Pancreas (tissue), 10 donors: ENCODE data around the gene ADAMTSL2. TPM values are rescaled to one million over a fixed set of nuclear protein-coding genes. Genes with fewer than 3 reads are reported as not detected.

ENCODE experiments used
- ATAC-seq, 4 donors: fragments of 200-7000 bp; cut with Tn5 transposase; one replicate each; pipeline versions ENCODE4 v1.8.0 to v1.9.1; 2020; ENCODE audit warnings: mild to moderate bottlenecking in 4 of 4, moderate library complexity in 4 of 4
- DNase-seq, 6 donors: peaks; one replicate each; pipeline ENCODE4 v3.0.0-alpha.2; 2020
- FAIRE-seq: peaks from 2 replicates; lab custom pipeline; 2012; peaks lifted over from hg19 to GRCh38; lab: Jason Lieb, UNC
- H3K27ac ChIP-seq, 4 donors: fragments of 200-600 bp; sonication (generic); 1 replicate in 3 of 4; 2 replicates in 1 of 4; pipeline versions ENCODE4 v1.5.0 to v1.8.0; 2020
- H3K27me3 ChIP-seq, 4 donors: fragments of 200-600 bp; one replicate each; pipeline ENCODE4 v1.8.0; 2021
- H3K36me3 ChIP-seq, 3 donors: fragments of 200-600 bp; sonication (generic) in 1 of 3; one replicate each; pipeline versions ENCODE4 v1.5.0 to v1.8.0; 2020 to 2021
- H3K4me1 ChIP-seq, 3 donors: fragments of 200-600 bp; one replicate each; pipeline ENCODE4 v1.8.0; 2021
- H3K4me3 ChIP-seq, 4 donors: fragments of 200-600 bp; sonication (generic) in 2 of 4; one replicate each; pipeline versions ENCODE4 v1.5.0 to v1.8.0; 2020 to 2021
- H3K9me3 ChIP-seq, 4 donors: fragments of 200-600 bp; one replicate each; pipeline ENCODE4 v1.8.0; 2021
- WGBS, 2 donors: extraction: QIAGEN DNeasy Blood & Tissue Kit; methylation state at CpG; one replicate each; pipeline ENCODE4 v1.1.7; 2013; 5-methylcytosine and 5-hydroxymethylcytosine counted together
- intact Hi-C, 3 donors: fragments of 100-400 bp; cut with DNase I; formaldehyde crosslinking; loops; one replicate each; pipeline versions ENCODE4 v1.11.1 to v1.14.2; 2022
- polyA plus RNA-seq, 2 donors: library from polyadenylated mRNA; stranded (reverse); fragments of 200-250 nt; gene quantifications; one replicate each; pipeline ENCODE4 v1.2.3, GENCODE V29; 2013
- total RNA-seq, 6 donors: library from RNA; stranded (reverse); fragmentation: NEBNext Ultra II Directional in 4 of 6; extraction: Animal tissue kit (Norgen Biotek cat#: 25700) in 4 of 6; gene quantifications; one replicate each; pipeline versions ENCODE4 v1.2.1 to v1.2.4, GENCODE V29; 2021 to 2023
- TF ChIP-seq, protein P1 (sequence below), 4 donors: fragments of 200-600 bp; sonication (generic) in 3 of 4; IDR thresholded peaks; one replicate each; pipeline versions ENCODE4 v1.5.0 to v1.8.0; 2021; ENCODE audit warnings: antibody characterized with exemption in 4 of 4
- donor health status: healthy with polysubstance abuse.
- donor health status: DM: no; HTN: no; CAD: no; lungs with moderate emphysema.
- donor health status: DM: no; HTN: no; CAD: no.
- donor health status: control.
- donor health status: control.
- donor health status: Bipolar disorder and iron deficiency.
- donor health status: DM: yes; HTN: yes; CAD: no.
- donor health status: DM: no; HTN: no; CAD: no.
- donor health status: DM: no; HTN: no; CAD: no.
- donor health status: DM: yes; HTN: yes; CAD: no.

The ADAMTSL2 gene
- total and polyA plus RNA-seq, 8 donors, result 1.5 to 12.9 (median 3.2) TPM

DNA sequence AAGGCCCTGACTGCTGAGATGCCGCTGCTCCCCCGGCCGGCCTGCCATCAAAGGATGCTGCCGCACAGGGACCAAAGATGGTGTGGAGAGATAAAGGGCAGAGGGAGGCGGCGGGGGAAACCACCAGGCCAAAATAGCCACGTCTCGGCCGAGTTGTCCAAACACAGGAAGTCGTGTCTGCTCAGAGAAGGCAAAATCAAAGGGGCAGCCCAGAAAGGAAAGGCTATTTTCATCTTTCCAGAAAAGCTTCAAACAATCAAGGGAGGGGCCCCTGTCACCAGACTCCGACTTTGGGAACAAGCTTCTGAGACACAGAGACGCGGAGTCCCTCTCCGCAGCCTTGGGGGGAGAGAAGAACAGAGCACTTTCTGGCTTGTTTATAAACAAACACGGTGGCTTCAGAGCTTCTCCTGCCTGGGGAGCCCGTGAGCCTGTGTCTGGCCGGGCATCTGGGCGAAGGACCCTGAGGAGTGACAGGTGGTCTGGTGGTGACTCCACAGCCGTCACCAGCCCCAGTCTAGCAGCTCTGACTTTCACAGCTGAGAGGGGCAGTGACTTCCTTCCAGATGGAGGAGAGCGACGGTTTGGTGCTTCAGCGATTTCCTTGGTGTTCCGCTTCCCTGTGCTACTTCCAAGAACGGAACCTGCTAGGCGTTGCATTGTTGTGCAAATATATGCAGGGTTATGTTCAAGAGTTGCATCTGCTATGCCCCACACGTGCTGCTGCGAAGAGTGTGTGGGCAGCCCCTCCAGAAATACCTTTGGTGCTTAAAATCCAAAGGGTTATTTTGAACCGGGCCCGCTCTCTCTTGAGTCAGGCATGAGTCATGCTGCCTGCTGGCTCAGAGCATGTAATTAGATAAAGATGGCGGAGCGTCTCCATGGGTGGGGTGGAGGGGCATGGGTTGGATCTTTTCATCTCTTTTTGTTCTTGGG, 24.0 kb downstream of the ADAMTSL2 start:
- TF ChIP-seq, protein P1, sequence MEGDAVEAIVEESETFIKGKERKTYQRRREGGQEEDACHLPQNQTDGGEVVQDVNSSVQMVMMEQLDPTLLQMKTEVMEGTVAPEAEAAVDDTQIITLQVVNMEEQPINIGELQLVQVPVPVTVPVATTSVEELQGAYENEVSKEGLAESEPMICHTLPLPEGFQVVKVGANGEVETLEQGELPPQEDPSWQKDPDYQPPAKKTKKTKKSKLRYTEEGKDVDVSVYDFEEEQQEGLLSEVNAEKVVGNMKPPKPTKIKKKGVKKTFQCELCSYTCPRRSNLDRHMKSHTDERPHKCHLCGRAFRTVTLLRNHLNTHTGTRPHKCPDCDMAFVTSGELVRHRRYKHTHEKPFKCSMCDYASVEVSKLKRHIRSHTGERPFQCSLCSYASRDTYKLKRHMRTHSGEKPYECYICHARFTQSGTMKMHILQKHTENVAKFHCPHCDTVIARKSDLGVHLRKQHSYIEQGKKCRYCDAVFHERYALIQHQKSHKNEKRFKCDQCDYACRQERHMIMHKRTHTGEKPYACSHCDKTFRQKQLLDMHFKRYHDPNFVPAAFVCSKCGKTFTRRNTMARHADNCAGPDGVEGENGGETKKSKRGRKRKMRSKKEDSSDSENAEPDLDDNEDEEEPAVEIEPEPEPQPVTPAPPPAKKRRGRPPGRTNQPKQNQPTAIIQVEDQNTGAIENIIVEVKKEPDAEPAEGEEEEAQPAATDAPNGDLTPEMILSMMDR (IDR thresholded peaks at IDR 0.05), result no peak
- 74 to 76% methylated on average over 31 of the region's 31 CpGs for WGBS, 2 donors
- Histone ChIP-seq H3K4me3 (no peak overlapping the region), H3K4me1 (no peaks in the 10 kb centered on the region), H3K27me3 (no peaks in the 10 kb centered on the region), H3K27ac (peak overlapping the region in 2 of 4 donors; percentile 9 to 27), H3K36me3 (no peaks in the 10 kb centered on the region), H3K9me3 (no peaks in the 10 kb centered on the region)
- DNase-seq (no peak), ATAC-seq (peak in 3 of 4 donors; percentile 15 to 50 (median 26)), FAIRE-seq (no peak)
- intact Hi-C loops, result no loop called here

DNA sequence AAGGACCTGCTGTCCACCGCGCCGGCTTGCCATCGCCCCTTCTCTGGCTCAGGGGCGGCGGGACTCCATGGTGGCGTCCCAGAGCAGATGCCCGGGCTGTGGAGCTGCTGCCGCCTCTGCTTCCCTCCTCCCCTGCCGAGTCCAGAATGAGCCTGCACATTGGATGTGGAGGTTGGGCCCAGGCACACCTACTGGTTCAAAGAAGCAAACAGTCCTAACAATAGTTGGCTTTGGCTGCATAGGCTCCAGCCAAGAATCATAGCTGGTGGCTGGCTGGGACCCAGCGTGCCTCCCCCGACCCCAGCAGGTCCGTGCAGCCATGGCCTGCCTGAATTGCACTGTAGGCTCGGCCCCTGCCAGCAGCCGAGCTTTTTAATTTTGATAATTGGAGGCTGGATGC, 25.8 kb downstream of the ADAMTSL2 start:
- H3K27ac ChIP-seq, result no peak overlapping the region
- no peaks in the 10 kb centered on the region for H3K4me1 ChIP-seq
- intact Hi-C loops, result no loop called here
- DNase-seq, result peak in 3 of 6 donors; percentile 40 to 45 (median 40)
- TF ChIP-seq, protein P1 (IDR thresholded peaks at IDR 0.05), result no peak
- H3K9me3 ChIP-seq, result no peaks in the 10 kb centered on the region
- peak; percentile 47 to 83 (median 58) for ATAC-seq
- no peaks in the 10 kb centered on the region for H3K27me3 ChIP-seq
- no peak for FAIRE-seq
- WGBS, 2 donors, result 54 to 61% methylated on average over 14 to 15 of the region's 15 CpGs
- H3K4me3 ChIP-seq, result no peak overlapping the region
- no peaks in the 10 kb centered on the region for H3K36me3 ChIP-seq

DNA sequence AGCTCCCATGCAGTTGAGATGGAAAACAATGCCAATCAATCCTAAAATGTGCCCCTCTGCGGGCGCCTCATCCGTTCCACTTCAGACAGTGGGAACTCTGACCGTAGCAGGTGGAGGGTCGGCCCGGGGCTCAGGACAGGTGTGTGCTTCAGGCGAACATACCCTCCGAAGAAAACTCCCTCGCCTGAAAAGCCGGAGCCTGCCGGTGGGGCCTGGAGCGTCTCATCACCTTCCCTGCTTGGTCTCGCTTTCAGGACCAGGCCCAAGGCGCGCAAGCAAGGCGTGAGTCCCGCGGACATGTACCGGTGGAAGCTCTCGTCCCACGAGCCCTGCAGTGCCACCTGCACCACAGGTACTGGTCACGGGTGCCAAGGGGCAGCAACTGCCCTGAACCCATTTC, 26.4 kb downstream of the ADAMTSL2 start:
- Histone ChIP-seq H3K36me3 (no peaks in the 10 kb centered on the region), H3K4me3 (no peak overlapping the region), H3K4me1 (no peaks in the 10 kb centered on the region), H3K27me3 (no peaks in the 10 kb centered on the region), H3K27ac (no peak overlapping the region), H3K9me3 (no peaks in the 10 kb centered on the region)
- no peak for DNase-seq
- 85 to 90% methylated on average over 22 of the region's 22 CpGs for WGBS, 2 donors
- TF ChIP-seq, protein P1 (IDR thresholded peaks at IDR 0.05), result no peak
- no peak for FAIRE-seq
- ATAC-seq, result no peak
- intact Hi-C loops, result no loop called here

DNA sequence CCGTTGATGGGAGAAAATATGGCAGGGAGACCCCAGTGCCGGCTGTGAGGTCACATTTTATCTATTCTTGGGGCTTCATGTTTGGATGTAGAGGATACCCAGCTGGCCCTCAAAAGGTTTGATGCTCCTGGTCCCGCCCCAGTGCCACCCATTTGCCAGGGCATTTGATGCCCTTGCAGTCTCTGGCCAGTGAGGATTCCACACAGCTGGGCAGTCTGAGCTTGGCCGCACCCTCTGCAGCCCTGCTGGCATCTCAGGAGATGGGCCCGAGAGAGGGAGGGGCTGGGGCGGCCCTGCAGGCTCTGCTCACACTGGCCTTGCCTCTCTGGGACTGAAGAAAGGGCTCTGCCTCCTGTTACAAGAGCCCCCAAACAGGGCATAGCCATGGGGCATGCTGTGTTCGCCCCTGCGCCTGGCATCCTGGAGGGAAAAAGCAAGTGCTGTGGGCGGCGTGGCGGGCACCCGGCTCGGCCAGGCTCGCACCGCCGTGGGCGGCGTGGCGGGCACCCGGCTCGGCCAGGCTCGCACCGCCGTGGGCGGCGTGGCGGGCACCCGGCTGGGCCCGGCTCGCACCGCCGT, 27.6 kb downstream of the ADAMTSL2 start:
- H3K27ac ChIP-seq, result no peak overlapping the region
- DNase-seq (no peak), ATAC-seq (no peak), FAIRE-seq (no peak)
- intact Hi-C loops, result no loop called here
- no peaks in the 10 kb centered on the region for H3K36me3 ChIP-seq
- WGBS, 2 donors, result 79 to 82% methylated on average over 13 to 32 of the region's 32 CpGs
- no peaks in the 10 kb centered on the region for H3K27me3 ChIP-seq
- no peaks in the 10 kb centered on the region for H3K4me1 ChIP-seq
- no peak overlapping the region for H3K4me3 ChIP-seq
- no peaks in the 10 kb centered on the region for H3K9me3 ChIP-seq
- TF ChIP-seq, protein P1 (IDR thresholded peaks at IDR 0.05), result no peak
